Gastrocnemius medialis (tissue), 4 donors: ENCODE results near the gene S100A8. TPM values are rescaled to one million over a fixed set of nuclear protein-coding genes. Genes with fewer than 3 reads are reported as not detected.

Experiments used
- ATAC-seq, 2 donors: fragments of 150-250 bp; one replicate each; pipeline ENCODE4 v1.9.1; 2016
- DNase-seq, 2 donors: peaks; one replicate each; pipeline ENCODE4 v3.0.0-alpha.2; 2019
- H3K27ac ChIP-seq, 4 donors: fragments of 200-600 bp; sonication (generic); 1 replicate in 1 of 4; 2 replicates in 3 of 4; pipeline ENCODE4 v1.5.1; 2016 to 2018; ENCODE audit warnings: mild to moderate bottlenecking in 2 of 4, moderate library complexity in 1 of 4
- H3K27me3 ChIP-seq, 3 donors: fragments of 200-600 bp; sonication (generic) in 2 of 3; 1 replicate in 1 of 3; 2 replicates in 2 of 3; pipeline versions ENCODE4 v1.5.1 to v1.6.0; 2016 to 2019; ENCODE audit warnings: mild to moderate bottlenecking in 1 of 3, moderate library complexity in 1 of 3
- H3K36me3 ChIP-seq, 2 donors: fragments of 200-600 bp; sonication (generic) in 1 of 2; one replicate each; pipeline ENCODE4 v1.5.1; 2017 to 2018
- H3K4me1 ChIP-seq, 2 donors: fragments of 200-600 bp; sonication (generic) in 1 of 2; one replicate each; pipeline ENCODE4 v1.5.1; 2016 to 2017; ENCODE audit warnings: mild to moderate bottlenecking in 2 of 2
- H3K4me3 ChIP-seq, 4 donors: fragments of 200-600 bp; sonication (generic) in 3 of 4; 1 replicate in 1 of 4; 2 replicates in 3 of 4; pipeline ENCODE4 v1.5.1; 2016 to 2019; ENCODE audit warnings: mild to moderate bottlenecking in 2 of 4
- H3K9me3 ChIP-seq, 3 donors: fragments of 200-600 bp; sonication (generic) in 2 of 3; 1 replicate in 1 of 3; 2 replicates in 2 of 3; pipeline ENCODE4 v1.5.1; 2016 to 2019
- POLR2A ChIP-seq, 2 donors: fragments of 450-650 bp; IDR thresholded peaks; one replicate each; pipeline ENCODE4 v1.6.1; 2017; ENCODE audit warnings: antibody characterized with exemption in 2 of 2, mild to moderate bottlenecking in 2 of 2, moderate library complexity in 2 of 2
- in situ Hi-C, 4 donors: fragments of 200-750 bp; cut with MboI; loops; one replicate each; pipeline versions ENCODE4 v1.15.0 to v1.8.0; 2017; ENCODE audit warnings: low sequenced_read_pairs in 4 of 4
- intact Hi-C: fragments of 100-400 bp; cut with DNase I; formaldehyde crosslinking; loops from one replicate; pipeline ENCODE4 v1.15.1; 2023; ENCODE audit warnings: low total_unique reads
- total RNA-seq, 4 donors: library from RNA; depleted of rRNA; stranded (reverse); fragments of >200 nt; gene quantifications; one replicate each; pipeline versions ENCODE4 v1.1.0 to v1.2.3, GENCODE V29; 2016
- TF ChIP-seq, protein P1 (sequence below), 5 experiments: fragments of 450-650 bp in 3 of 5; fragments of 200-600 bp in 2 of 5; sonication (generic) in 2 of 5; IDR thresholded peaks in 4 of 5; conservative IDR thresholded peaks in 1 of 5; 1 replicate in 4 of 5; 2 replicates in 1 of 5; pipeline ENCODE4 v1.5.1; 2016 to 2019; ENCODE audit warnings: antibody characterized with exemption in 5 of 5, mild to moderate bottlenecking in 3 of 5, moderate library complexity in 3 of 5

The S100A8 gene
- total RNA-seq, 4 donors from 2014 or later, result 4.2 to 41.6 (median 12.5) TPM

- Histone ChIP-seq H3K27ac (no peak overlapping the region), H3K4me1 (no peaks in the 10 kb centered on the region), H3K9me3 (no peaks in the 10 kb centered on the region), H3K27me3 (no peaks in the 10 kb centered on the region), H3K4me3 (no peak overlapping the region), H3K36me3 (no peaks in the 10 kb centered on the region)
- in situ Hi-C loops, result loop anchor here in 2 of 4 donors (25.0 kb wide), 2 partner anchors 366 to 641 kb away; partner anchors contain the start of gene INTS3 (in 1 of the 2)
- intact Hi-C loops, result no loop called here
- ATAC-seq, result no peak
- DNase-seq, result no peak
- TF ChIP-seq, protein P1, sequence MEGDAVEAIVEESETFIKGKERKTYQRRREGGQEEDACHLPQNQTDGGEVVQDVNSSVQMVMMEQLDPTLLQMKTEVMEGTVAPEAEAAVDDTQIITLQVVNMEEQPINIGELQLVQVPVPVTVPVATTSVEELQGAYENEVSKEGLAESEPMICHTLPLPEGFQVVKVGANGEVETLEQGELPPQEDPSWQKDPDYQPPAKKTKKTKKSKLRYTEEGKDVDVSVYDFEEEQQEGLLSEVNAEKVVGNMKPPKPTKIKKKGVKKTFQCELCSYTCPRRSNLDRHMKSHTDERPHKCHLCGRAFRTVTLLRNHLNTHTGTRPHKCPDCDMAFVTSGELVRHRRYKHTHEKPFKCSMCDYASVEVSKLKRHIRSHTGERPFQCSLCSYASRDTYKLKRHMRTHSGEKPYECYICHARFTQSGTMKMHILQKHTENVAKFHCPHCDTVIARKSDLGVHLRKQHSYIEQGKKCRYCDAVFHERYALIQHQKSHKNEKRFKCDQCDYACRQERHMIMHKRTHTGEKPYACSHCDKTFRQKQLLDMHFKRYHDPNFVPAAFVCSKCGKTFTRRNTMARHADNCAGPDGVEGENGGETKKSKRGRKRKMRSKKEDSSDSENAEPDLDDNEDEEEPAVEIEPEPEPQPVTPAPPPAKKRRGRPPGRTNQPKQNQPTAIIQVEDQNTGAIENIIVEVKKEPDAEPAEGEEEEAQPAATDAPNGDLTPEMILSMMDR (IDR thresholded peaks at IDR 0.05 in 4 of 5, conservative IDR thresholded peaks at IDR 0.05 in 1 of 5), result no peak
- no peak for TF ChIP-seq POLR2A (IDR thresholded peaks at IDR 0.05)
These were observed 19.6 kb downstream of the S100A8 start for GRCh38 chr1:153371231-153371630.

- DNase-seq, result no peak
- no peaks in the 10 kb centered on the region for H3K4me1 ChIP-seq
- H3K27me3 ChIP-seq, result no peaks in the 10 kb centered on the region
- no peaks in the 10 kb centered on the region for H3K36me3 ChIP-seq
- no peaks in the 10 kb centered on the region for H3K9me3 ChIP-seq
- H3K27ac ChIP-seq, result no peak overlapping the region
- intact Hi-C loops (no loop called here), in situ Hi-C loops (loop anchor here in 2 of 4 donors (25.0 kb wide), 2 partner anchors 367 to 642 kb away; partner anchors contain the start of gene INTS3 (in 1 of the 2))
- TF ChIP-seq POLR2A (IDR thresholded peaks at IDR 0.05), result no peak
- TF ChIP-seq, protein P1 (IDR thresholded peaks at IDR 0.05 in 4 of 5, conservative IDR thresholded peaks at IDR 0.05 in 1 of 5), result no peak
- no peak overlapping the region for H3K4me3 ChIP-seq
- no peak for ATAC-seq
These were observed 20.7 kb downstream of the S100A8 start for GRCh38 chr1:153370146-153370545.

GRCh38 chr1:153368495-153368894, 22.4 kb downstream of the S100A8 start:
- ATAC-seq, result no peak
- H3K4me3 ChIP-seq, result no peak overlapping the region
- no peak overlapping the region for H3K27ac ChIP-seq
- peaks cover 0 to 9% of the 10 kb centered on the region in 2 donors for H3K4me1 ChIP-seq
- no peaks in the 10 kb centered on the region for H3K9me3 ChIP-seq
- in situ Hi-C loops, result loop anchor here in 2 of 4 donors (25.0 kb wide), 2 partner anchors 369 to 644 kb away; partner anchors contain the start of gene INTS3 (in 1 of the 2)
- no peaks in the 10 kb centered on the region for H3K36me3 ChIP-seq
- intact Hi-C loops, result no loop called here
- DNase-seq, result no peak
- TF ChIP-seq POLR2A (IDR thresholded peaks at IDR 0.05), result no peak
- H3K27me3 ChIP-seq, result no peaks in the 10 kb centered on the region

DNA sequence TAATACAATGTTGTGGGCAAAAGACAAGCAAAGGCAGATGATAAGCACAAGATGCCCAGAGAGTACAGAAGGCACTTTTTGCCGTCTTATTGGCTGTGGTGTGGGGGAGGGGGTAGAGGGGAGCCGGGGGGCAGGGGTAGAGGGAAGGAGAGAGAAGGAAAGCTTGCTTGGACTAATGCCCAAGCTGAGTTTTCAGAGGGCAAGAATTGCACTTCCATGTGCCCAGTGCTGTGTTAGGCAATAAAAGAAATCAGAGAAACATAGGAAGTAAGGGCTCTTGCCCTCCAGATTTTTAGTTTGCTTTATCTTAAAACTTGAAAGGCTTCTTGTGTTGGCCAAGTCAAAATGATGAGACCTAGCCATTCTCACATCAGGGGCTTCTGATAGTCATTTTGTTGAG, 23.8 kb downstream of the S100A8 start:
- Histone ChIP-seq H3K27ac (no peak overlapping the region), H3K36me3 (no peaks in the 10 kb centered on the region), H3K4me1 (peaks cover 0 to 9% of the 10 kb centered on the region in 2 donors), H3K9me3 (no peaks in the 10 kb centered on the region), H3K27me3 (no peaks in the 10 kb centered on the region), H3K4me3 (no peak overlapping the region)
- in situ Hi-C loops (loop anchor here in 2 of 4 donors (25.0 kb wide), 2 partner anchors 370 to 645 kb away; partner anchors contain the start of gene INTS3 (in 1 of the 2)), intact Hi-C loops (no loop called here)
- TF ChIP-seq, protein P1 (IDR thresholded peaks at IDR 0.05 in 4 of 5, conservative IDR thresholded peaks at IDR 0.05 in 1 of 5), result no peak
- no peak for TF ChIP-seq POLR2A (IDR thresholded peaks at IDR 0.05)
- DNase-seq (no peak), ATAC-seq (no peak)

- Histone ChIP-seq H3K27me3 (no peaks in the 10 kb centered on the region), H3K4me1 (peaks cover 0 to 9% of the 10 kb centered on the region in 2 donors), H3K4me3 (no peak overlapping the region), H3K36me3 (no peaks in the 10 kb centered on the region), H3K27ac (no peak overlapping the region), H3K9me3 (no peaks in the 10 kb centered on the region)
- ATAC-seq (no peak), DNase-seq (no peak)
- TF ChIP-seq, protein P1 (IDR thresholded peaks at IDR 0.05 in 4 of 5, conservative IDR thresholded peaks at IDR 0.05 in 1 of 5), result no peak
- no peak for TF ChIP-seq POLR2A (IDR thresholded peaks at IDR 0.05)
- in situ Hi-C loops (loop anchor here in 2 of 4 donors (25.0 kb wide), 2 partner anchors 371 to 646 kb away; partner anchors contain the start of gene INTS3 (in 1 of the 2)), intact Hi-C loops (no loop called here)
These were observed 24.6 kb downstream of the S100A8 start for GRCh38 chr1:153366261-153366660.
